HG02763 (cell line): ENCODE measurements around the gene GPR173.
A peak's percentile ranks its signal among the peaks of the same experiment; 100 is the strongest.

Experiments used
- ATAC-seq: cut with Tn5 transposase; IDR thresholded peaks from one replicate; pipeline ENCODE4 v1.9.1; 2021; ENCODE audit warnings: mild to moderate bottlenecking, moderate library complexity; ENCODE audit not compliant: unreplicated experiment

The GPR173 gene

DNA sequence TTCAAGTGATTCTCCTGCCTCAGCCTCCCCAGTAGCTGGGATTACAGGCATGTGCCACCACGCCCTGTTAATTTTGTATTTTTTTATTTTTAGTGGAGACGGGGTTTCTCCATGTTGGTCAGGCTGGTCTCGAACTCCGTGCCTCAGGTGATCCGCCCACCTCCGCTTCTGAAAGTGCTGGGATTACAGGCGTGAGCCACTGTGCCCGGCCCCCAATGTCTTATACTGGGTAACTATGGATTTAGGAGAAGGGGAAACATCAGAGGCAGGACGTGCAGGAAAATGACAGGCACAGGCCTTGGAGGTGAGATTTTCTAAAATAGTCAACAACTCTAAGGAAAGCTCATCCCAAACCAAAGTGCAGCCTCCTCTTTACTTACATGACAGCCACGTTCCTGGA is 22.5 kb downstream of the GPR173 start:
- ATAC-seq, result no peak

- peak; percentile 79 for ATAC-seq
Observed at GRCh38 chrX:53071604-53072417, 23.2 kb downstream of the GPR173 start.

DNA sequence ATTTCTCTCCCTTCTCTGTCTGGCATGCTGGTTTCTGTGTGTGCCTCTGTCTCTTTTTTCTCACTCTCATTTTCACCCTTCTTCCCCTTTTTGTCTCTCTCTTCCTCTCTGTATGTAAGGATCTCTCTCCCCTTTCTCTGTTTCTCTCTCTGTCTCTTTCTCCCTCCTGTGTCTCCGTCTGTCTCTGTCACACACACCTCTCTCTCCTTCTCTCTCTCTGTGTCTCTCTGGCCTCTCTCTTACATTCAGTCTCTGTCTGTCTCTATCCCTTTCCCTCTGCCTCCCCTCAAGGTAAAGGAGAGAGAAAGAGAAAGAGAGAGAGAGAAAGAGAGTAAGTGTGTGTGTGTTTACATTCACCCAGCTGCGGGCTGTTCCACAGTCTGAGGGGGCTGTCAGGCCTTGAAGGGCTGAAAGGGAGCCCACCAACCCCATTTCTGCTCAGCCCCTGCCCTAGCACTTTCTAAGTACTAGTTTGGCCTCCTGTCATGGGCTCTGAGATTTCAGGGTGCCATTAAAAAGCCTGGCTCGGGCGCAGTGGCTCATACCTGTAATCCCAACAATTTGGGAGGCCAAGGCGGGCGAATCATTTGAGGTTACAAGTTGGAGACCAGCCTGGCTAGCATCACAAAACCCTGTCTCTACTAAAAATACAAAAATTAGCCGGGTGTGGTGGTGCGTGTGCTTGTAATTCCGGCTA is 24.0 kb downstream of the GPR173 start:
- ATAC-seq, result no peak

DNA sequence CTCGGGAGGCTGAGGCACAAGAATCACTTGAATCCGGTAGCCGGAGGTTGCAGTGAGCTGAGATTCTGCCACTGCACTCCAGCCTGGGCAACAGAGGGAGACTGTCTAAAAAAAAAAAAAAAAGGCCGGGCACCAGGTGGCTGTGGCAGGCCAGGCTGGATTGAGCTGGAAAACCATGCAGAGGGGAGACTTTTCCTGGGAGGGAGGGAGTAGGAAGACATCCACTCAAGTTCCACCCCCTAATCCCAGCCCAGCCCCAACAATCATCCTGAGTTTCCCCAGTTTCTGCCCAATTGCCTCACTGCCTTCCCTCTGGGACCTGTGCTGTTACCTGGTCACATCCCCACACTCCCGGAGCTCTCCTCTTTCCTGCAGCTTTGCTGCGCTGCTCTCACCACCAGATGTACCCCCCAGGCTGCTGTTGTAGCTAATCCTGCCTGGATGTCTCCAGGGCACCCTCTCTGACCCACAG is 24.6 kb downstream of the GPR173 start:
- ATAC-seq, result no peak

DNA sequence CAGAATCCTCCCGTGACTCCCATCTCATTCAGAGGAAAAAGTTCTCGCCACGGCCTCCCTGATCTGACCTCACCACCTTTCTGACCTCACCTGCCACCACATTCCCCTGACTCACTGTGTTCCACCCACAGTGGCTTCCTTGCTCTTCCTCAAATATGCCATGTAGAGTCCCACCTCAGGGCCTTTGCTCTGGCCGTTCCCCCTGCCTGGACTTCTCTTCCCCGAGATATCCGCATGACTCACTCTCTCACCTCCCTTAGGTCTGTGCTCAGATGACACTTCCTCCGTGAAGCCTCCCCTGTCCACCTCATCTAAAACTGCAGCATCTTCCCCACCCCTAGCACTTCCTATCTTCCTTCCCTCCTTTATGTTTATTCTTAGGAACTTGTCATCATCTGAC is 26.4 kb downstream of the GPR173 start:
- no peak for ATAC-seq

DNA sequence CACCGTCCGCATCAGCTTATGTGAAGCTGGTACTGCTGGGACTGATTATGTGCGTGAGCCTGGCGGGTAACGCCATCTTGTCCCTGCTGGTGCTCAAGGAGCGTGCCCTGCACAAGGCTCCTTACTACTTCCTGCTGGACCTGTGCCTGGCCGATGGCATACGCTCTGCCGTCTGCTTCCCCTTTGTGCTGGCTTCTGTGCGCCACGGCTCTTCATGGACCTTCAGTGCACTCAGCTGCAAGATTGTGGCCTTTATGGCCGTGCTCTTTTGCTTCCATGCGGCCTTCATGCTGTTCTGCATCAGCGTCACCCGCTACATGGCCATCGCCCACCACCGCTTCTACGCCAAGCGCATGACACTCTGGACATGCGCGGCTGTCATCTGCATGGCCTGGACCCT is 28.1 kb downstream of the GPR173 start:
- ATAC-seq, result no peak

DNA sequence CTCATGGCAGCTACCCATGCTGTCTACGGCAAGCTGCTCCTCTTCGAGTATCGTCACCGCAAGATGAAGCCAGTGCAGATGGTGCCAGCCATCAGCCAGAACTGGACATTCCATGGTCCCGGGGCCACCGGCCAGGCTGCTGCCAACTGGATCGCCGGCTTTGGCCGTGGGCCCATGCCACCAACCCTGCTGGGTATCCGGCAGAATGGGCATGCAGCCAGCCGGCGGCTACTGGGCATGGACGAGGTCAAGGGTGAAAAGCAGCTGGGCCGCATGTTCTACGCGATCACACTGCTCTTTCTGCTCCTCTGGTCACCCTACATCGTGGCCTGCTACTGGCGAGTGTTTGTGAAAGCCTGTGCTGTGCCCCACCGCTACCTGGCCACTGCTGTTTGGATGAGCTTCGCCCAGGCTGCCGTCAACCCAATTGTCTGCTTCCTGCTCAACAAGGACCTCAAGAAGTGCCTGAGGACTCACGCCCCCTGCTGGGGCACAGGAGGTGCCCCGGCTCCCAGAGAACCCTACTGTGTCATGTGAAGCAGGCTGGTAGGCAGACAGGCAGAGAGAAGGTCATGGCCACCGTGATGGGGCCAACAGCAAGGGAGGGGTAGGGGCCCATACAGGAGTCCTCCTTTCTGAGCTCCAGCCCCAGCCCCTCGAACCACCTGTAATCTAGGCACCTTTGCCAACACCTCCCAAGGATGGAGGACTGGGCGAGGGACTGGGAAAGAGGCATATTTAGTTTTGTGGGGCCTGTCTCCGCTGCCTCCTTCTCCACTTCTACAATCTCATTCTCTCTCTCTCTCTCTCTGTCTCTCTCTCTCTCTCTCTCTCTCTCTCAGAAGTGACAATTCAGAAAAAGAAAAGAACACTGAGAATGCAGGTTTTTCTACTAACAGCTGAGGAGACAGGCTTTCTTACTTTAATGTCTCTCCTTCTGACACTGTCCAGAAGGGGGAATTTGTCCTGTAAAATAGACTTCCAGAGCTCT is 28.9 kb downstream of the GPR173 start:
- no peak for ATAC-seq

DNA sequence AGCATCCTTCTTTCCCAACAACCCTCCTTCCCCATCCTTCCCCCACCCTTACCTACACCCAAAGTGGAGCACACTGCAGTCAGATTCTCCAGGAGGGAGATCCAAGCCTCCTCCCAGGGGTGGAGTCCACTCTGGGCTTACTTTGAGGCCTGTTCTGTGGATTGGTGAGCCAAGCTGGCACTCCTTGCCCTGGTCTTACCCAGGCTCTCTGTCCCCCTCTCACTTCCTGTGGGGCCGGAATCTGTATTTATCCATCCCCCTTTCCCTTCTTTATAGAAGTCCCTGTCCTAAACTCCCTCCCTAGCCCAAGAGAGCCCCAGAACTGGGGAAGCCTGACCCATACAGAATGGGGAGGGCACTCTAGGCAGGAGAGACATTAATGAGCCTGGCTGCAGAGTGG is 30.4 kb downstream of the GPR173 start:
- ATAC-seq, result no peak

DNA sequence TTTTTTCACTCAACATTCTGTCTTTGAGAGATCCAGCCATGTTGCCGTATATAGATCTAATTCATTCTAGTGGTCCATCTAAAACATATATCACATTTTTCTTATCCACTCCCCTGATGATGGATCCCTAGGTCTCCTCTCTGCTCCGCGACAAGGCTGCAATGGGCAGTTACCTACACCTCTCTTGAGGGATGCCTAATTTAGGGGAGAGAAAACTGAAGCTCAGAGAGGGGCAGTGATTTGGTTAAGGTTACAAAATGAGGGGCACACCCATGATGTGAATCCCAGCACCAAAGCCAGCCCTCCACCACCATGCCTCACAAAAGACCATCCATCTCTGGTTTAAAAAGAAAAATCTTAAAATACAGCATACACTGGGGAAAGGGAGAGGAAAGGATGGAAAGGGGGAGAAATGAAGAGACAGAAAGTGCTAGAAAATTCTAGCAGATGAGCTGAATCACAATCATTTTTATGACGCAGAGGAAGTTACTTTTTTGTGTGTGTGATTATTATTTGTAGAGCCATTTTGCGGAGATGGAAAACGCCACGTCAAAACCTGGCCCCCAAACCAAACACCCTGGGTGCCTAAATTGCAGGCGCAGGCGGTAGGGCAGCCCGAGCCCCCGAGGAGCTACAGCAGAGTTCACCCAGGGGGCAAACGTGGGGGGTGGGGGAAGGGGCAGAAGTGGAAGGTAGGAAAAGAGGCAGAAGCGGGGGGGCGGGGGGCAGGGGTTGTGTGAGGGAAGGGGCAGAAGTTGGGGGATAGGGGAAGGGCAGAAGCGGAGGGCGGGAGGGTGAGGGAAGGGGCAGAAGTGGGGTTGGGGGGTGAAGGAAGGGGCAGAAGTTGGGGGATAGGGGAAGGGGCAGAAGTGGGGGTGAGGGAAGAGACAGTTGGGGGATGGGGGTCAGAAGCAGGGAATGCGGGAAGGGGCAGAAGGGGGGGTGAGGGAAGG is 32.3 kb downstream of the GPR173 start:
- no peak for ATAC-seq

GRCh38 chrX:53081925-53082772 is 33.6 kb downstream of the GPR173 start, which contains the start of gene TSPYL2:
Gene TSPYL2 (plus strand): TSS chrX:53082367. CDS start chrX:53082499, 132 bp downstream.
- peak; percentile 91 for ATAC-seq

DNA sequence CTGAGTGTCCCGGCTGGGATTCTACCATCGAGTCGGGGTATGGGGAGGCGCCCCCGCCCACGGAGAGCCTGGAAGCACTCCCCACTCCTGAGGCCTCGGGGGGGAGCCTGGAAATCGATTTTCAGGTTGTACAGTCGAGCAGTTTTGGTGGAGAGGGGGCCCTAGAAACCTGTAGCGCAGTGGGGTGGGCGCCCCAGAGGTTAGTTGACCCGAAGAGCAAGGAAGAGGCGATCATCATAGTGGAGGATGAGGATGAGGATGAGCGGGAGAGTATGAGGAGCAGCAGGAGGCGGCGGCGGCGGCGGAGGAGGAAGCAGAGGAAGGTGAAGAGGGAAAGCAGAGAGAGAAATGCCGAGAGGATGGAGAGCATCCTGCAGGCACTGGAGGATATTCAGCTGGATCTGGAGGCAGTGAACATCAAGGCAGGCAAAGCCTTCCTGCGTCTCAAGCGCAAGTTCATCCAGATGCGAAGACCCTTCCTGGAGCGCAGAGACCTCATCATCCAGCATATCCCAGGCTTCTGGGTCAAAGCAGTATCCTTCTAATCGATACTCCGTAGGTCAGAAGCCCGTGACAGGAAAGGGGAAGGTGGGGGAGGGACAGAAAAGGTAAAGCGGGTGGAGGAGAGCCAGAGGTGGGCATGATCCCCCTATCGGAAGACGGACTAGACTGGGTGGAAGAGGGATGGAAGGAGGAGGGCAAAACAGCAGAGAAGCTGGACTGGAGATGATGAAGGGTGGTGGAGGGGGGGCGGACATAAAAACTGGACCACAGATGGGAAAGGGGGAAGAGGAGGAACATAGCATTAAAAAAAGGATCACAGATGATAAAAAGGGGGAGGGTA is 34.4 kb downstream of the GPR173 start:
- no peak for ATAC-seq

GRCh38 chrX:53084043-53084570 is 35.5 kb downstream of the GPR173 start:
- ATAC-seq, result no peak

DNA sequence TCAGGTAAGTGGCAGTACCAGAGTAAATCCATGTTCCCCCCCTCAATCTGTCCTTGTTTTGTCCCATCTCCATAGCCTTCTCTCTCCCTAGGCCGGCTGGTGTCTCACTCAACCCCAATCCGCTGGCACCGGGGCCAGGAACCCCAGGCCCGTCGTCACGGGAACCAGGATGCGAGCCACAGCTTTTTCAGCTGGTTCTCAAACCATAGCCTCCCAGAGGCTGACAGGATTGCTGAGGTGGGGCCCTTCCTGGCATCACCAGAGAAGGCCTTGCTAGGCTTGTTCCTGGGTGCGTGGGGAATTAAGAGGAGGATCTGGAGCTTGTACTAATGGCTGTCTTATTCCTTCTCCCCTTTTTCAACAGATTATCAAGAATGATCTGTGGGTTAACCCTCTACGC is 36.3 kb downstream of the GPR173 start:
- no peak for ATAC-seq

- ATAC-seq, result no peak
Observed at GRCh38 chrX:53085661-53086229, 37.2 kb downstream of the GPR173 start.

DNA sequence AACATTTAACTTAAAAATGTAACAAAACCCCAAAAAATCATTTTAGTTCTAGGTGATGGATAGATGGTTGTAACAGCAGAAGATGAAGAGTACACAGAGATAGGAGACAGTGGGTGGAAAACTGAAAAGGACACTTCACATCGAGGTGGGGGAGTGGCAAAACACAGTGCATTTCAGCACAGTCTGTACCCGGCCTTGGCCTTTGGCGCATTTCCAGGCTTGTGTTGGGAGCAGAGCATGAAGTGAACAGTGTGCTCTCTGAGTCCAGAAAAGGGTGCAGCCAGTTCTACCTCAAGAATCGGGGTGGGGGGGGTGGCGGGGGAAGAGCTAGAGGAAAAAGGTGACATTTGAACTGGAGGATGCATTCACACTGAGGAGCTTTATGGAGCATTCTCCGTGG is 37.9 kb downstream of the GPR173 start:
- ATAC-seq, result no peak

DNA sequence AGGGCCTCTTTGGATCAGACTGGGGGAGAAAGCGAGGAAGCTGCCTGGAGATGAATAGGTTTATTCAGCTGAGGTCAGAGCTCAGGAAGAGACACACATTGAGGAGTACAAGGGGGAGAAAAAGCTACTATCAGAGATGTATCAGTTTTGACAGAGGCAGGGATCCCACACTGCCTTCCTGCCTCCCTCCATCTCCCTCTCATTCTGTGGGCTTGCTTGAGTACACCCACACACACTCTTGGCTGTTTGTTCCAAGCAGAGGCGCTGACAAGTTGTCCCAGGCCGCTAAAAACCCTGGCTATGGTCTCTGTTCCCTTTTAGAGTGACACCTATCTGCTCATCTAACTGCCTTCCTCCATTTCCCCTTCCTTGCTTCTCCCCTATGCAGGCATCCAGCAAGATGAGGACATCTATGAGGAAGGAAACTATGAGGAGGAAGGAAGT is 38.8 kb downstream of the GPR173 start:
- ATAC-seq, result no peak
